ENCODE results near the gene SHISA9.

- TF ChIP-seq POLR2A (IDR thresholded peaks at IDR 0.05; ENCODE audit: borderline replicate concordance, extremely low read depth, insufficient read depth, insufficient read length), result no peak
- TF ChIP-seq ATF3 (IDR thresholded peaks at IDR 0.05), result no peak
- no peak for TF ChIP-seq CTCF (IDR thresholded peaks at IDR 0.05 in 2 of 3, conservative IDR thresholded peaks at IDR 0.05 in 1 of 3; ENCODE audit: borderline replicate concordance in 1 of 3, insufficient read depth in 1 of 3, low read depth in 2 of 3, low read length in 2 of 3)
- TF ChIP-seq YY1 (IDR thresholded peaks at IDR 0.05; ENCODE audit: extremely low read depth, insufficient replicate concordance, low read depth, low read length), result no peak
- no peak for TF ChIP-seq ZNF274 (IDR thresholded peaks at IDR 0.05; ENCODE audit: low read depth, low read length)
- no peak for TF ChIP-seq CEBPB (IDR thresholded peaks at IDR 0.05; ENCODE audit: low read depth)
- TF ChIP-seq JUND (IDR thresholded peaks at IDR 0.05), result no peak
- TF ChIP-seq MAX (IDR thresholded peaks at IDR 0.05), result no peak
- no peak for TF ChIP-seq REST (IDR thresholded peaks at IDR 0.05; ENCODE audit: low read depth)
- no peak for TF ChIP-seq EZH2 (IDR thresholded peaks at IDR 0.05)
These were observed 140.9 kb downstream of the SHISA9 start for GRCh38 chr16:13042291-13042685.
